Islet precursor cell (in vitro differentiated cells): ENCODE measurements around the gene TRIOBP.
"Not testable (repeated sequence)": the region's sequence is repeated elsewhere in the genome, so short reads cannot be mapped to it uniquely, and the experiment has no call there.

Experiments used
- DNase-seq: peaks from one replicate; pipeline ENCODE4 v3.0.0-alpha.2; 2018

TRIOBP gene

DNA sequence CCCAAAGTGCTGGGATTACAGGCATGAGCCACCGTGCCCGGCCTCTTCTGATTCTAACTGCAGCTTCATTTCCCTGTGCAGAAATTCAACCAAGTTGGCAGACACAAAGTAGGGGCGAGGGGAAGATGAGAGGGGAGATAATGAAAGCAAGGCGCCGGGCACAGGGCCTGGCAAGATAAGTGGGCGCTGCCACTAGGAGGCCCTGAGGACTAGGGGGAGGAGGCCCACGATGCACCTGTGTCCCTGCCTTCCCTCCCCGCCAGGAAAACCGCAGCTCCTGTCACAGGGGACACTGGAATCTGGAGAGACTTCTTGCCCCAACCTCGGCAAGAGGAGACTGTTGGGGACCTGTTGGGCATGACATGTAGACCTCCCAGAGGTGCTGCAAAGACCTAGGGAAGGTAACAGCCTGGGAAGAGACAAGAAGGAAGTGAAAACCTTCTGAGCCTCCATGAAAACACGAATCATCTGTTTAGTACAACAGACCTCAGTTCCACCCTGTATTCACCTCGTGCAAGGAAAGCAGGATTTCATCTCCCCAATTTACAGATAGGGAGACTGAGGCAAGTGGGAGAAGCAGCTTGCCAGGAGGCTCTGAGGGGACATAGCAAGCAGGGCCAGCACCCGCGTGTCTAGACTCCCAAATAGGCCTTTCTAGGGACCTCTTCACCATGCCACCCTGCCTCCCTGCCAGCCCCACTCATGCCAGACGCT lies 24.5 kb upstream of the TRIOBP start:
- no peak for DNase-seq

DNA sequence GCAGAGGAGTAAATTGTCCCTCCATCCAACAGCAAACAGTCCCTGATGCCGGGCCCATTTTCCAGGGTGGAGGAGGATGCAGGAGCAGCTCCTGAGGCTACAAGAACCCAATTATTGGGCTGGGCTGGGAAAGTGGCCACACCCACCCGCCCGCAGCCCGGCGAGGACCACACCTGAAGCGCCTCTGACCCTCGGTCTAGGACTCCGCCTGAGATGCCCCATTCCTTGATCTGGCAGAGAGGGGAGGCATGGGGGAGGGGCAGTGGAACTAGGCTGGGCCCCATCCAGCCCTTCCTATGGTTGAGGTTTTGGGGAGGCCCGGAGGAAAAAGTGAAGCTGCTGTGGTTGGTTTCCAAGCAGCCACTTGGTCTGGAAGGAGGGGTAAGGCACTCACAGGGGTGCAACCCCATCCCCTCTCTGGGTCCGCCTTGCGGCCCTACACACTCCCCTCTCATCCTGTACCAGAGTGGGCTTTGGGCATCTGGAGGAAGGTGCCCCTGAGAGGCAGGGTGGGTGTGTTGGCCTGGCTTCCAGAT lies 23.9 kb upstream of the TRIOBP start:
- DNase-seq, result no peak

DNA sequence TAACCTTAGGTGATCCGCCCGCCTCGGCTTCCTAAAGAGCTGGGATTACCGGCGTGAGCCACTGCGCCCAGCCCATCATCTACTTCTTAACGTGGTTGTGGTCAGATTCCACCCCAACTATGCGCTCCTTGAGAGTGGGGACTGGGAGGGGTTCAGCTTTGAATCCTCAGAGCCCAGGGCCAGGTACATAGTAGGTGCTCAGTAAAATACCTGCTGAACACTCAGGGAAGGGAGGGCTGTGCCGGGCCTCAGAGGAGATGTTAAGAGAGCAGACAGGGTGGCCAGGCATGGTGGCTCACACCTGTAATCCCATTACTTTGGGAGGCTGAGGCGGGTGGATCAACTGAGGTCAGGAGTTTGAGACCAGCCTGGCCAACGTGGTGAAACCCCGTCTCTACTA lies 22.6 kb upstream of the TRIOBP start:
- DNase-seq, result no peak

DNA sequence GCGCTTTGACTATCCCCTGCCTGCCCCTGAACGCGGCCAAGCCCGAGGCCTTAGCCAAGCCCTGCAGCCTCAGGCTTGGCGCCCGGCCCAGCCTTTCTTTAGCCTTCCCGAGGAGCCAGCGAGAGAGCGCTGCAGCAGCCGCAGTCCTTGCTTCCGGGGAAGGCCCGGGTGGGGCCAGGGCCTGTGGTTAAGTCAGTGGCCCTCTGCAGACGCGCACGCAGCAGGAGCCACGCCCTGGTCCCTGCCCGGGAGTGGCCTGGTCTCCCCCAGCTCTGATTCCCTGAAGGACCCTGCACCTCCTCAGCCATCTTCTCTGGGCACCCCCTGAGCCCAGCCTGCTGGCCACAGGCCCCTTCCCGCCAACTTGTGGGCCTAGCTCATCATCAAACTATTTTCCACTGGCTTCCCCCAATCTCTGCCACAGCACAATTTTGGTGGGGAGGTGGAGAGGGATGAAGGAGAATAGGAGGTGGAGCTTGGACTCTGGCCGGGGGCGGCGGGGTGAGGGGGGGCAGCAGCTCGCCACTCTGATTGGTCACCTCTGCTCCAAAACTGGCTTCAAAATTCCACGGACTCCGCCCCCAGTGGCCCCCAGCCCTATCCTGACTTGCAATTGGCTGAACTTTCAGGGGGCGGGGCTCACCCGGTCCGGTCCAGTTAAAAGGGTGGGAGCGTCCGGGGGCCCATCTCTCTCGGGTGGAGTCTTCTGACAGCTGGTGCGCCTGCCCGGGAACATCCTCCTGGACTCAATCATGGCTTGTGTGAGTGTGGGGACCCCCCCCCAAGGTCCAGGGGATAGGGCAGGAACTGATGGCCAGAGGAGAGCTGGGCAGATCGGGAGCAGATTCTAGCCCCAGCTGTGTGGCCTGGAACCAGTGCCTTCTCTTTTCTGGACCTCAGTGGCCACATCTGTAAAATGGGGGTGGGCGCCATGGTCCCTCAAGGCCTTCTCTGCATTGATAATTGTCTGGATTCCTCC lies 21.6 kb upstream of the TRIOBP start, which contains the start of gene LGALS1:
LGALS1 (plus strand) TSS at position 686 of the 979 bp plus-strand sequence; CDS start at position 753, 67 bp downstream.
- DNase-seq, result peak; percentile 89

DNA sequence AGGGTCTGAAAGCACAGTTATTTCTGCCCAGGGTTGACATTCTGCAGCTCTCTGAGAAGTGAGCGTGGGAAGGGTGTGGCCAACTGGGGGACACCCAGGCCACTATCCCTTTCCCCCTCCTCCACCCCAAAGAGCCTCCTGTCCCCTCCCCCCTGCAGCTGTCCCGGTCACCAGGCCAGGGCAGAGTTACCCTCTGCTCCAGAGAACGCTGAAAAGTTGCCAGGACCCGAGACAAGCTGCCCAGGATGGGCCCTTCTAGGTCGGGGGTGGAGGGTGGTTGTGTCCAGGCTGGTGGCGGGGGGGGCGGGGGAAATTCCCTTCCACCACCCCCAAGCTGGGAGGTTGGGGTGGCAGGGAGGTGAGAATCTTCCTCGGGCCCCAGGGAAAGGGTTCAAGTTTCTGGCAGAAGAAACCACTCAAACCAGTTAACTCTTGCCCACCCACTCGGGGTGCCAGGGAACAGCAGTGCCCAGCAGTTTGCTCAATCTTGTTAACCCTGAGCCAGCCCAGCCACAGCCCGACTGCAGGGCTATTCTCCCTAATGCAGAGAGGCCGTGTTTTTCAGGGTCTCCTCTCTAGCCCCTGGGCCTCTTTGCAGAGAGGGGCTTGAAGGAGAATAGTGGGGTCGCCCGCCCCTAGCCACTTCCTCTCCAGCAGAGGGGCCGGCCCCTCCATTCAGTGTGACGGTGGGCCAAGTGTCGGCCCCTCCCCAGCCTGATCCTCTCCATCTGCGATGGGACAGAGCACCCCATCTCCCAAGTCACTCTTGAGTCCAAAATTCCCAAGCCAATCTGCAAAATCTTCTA lies 20.7 kb upstream of the TRIOBP start:
- no peak for DNase-seq

DNA sequence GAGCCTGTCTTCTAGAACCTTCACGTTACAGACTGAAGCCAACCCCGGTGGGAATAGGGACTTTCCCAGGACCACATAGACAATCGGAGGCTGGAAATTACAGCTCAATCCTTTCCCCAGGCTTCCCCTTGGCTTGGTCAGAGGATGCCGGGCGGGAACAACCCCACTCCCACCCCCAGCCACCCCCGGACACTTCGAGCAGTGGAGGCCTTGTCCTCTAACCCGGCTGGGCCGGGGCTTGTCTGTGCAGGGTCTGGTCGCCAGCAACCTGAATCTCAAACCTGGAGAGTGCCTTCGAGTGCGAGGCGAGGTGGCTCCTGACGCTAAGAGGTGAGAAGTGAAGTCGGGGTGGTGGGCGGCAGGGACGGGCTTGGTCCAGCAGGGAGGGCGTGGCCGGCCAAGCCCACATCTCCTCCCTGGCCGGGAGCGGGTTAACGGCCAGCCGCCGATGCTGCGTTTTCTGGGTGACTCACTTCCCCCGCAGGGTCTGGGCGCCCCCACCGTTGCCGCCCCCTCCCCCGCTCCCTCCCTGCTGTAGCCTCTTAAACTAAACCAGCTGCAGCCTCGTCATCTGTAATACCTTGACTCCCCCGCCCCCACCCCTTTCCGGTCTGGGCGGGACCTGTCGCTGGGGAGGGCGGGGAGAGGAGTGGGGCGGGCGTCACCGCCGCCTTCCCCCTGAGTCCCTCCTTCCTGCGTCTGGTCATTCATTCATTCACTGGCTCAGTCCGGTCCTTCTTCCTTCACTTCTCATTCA lies 19.9 kb upstream of the TRIOBP start:
- DNase-seq, result peak; percentile 99

DNA sequence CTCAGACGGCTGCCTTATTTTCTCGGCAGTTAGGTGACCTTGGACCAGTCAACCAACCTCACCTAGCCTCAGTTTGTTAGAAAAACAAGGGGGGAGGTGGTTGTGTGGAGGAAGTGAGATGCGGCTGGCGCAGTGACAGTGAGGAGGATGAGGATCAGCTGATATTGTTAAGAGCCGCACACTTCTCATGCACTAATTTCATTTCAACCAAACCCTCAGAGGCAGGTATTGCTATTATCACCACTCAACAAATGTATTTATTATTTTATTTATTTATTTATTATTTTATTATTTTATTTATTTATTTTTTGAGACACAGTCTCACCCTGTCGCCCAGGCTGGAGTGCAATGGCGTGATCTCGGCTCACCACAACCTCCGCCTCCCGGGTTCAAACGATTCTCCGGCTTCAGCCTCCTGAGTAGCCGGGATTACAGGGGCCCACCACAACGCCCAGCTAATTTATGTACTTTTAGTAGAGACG lies 19.3 kb upstream of the TRIOBP start:
- DNase-seq, result no peak

DNA sequence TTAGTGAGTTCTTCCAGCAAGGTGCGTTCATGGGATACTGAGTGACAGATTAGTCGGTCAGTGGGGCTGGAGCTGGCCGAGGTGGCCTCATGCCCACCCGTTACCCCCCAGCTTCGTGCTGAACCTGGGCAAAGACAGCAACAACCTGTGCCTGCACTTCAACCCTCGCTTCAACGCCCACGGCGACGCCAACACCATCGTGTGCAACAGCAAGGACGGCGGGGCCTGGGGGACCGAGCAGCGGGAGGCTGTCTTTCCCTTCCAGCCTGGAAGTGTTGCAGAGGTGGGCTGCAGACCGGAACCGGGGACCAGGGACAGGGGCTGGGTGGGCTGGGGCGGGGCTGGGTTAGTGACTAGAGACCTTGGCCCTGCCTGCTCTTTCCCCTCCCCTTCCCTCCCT lies 18.5 kb upstream of the TRIOBP start:
- DNase-seq, result no peak

DNA sequence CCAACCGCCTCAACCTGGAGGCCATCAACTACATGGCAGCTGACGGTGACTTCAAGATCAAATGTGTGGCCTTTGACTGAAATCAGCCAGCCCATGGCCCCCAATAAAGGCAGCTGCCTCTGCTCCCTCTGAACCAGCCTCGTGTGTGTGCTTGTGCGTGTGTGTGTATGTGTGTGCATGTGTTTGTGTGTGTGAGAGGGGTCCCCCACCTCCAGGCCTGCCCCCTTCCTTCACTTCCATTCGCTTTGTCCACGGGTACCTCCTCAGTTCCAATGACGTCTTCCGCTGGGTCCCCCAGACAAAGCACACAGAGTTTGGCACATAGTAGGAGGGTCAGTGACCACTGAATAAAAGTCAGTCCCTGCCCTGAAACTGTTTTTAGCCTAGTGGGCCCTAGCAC lies 17.2 kb upstream of the TRIOBP start:
- DNase-seq, result no peak

DNA sequence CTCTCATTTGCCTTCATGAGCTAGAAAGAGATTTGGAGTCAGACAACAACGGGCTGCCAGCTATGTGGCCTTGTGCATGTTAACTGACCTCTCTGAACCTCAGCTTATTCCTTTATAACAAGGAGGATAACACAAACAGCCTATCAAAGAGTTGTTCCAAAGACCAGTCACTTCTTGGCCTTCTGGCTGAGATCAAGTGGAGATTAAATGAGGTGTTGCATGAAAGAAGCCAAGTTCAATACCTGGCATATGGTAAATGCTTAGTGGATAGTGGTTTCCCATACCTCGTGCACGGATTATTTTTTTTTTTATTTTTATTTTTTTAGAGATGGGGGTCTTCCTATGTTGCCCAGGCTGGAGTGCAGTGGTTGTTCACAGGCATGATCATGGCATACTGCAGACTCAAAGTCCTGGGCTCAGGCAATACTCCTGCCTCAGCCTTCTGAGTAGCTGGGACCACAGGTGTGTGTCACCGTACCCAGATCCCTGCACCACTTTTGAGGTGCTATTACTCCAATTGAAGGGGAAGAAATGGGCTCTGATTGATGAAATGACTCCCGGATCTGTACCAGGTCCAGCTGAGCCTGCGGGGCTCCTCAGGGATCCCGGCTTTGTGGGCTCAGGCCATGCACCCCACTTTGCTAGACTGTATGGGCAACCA lies 16.5 kb upstream of the TRIOBP start:
- no peak for DNase-seq

DNA sequence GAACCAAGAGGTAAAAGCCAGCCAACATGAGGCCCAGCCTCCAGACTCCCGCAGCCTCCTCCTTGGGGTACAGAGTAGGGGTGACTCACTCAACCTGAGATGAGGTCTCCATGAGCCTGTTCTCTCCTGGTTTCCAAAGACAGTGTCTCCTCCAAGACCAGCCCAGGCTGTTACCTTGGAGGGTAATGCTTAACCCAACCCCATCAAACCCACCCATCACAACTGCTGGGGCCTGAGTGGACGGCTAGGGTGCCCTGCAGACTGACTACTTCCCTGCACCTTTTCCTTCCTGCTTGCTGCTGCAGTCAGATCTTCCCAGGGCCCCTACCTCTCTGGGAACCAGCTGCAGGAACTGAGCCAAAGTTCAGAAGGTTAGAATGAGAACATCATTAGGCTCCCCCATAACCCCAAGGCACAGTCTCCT lies 15.8 kb upstream of the TRIOBP start:
- DNase-seq, result no peak

DNA sequence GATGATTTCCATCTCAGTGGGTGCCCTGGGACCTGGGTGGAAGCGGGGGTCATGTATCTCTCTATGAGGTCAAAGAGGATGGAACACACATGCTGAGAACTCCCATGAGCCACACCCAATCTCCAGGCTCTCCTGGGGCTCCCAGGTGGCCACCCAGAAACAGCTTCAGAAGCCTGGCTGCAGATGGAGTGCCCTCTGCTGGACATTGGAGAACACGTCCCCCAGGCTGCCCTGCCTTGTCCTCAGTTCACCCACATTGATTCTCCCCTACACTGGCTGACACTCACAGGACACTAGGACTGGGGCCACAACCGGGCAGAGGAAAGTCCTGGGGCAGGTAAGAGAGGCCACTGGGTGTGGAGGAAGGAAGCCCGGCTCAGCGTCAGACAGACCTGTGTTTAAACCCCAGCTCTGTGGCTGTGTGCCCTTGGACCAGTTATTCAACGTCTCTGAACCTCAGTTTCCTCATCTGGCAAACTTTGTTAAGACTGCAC lies 15.2 kb upstream of the TRIOBP start:
- peak; percentile 84 for DNase-seq

DNA sequence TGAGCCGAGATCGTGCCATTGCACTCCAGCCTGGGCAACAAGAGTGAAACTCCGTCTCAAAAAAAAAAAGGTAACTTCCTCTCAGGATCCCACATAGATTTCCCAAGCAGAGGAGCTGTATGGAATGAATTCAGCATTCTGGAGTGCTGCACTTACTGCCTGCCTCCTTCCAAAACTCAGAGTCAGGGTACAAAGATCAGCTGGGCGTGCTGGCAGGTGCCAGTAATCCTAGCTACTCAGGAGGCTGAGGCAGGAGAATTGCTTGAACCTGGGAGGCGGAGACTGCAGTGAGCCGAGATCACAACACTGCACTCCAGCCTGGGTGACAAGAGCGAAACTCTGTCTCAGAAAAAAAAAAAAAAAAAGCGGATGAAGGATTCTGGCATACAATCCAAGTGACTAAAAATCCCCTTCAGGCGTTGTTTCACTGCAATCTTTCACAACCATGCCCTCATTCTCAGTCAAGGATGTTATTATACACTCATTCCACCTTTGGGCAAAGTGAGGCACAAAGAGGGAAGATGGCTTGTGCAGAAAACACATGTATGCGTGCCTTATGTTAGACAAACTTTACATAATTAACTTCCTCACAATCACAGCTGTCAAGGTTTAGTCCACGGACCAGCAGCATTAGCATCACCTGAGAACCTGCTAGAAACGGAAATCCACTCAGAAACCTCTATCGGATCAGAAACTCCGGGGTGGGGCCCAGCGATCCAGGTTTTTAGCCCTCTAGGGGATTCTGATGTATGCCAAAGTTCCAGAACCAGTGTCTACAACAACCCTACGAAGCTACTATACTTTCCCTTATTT lies 11.8 kb upstream of the TRIOBP start:
- DNase-seq, result no peak

DNA sequence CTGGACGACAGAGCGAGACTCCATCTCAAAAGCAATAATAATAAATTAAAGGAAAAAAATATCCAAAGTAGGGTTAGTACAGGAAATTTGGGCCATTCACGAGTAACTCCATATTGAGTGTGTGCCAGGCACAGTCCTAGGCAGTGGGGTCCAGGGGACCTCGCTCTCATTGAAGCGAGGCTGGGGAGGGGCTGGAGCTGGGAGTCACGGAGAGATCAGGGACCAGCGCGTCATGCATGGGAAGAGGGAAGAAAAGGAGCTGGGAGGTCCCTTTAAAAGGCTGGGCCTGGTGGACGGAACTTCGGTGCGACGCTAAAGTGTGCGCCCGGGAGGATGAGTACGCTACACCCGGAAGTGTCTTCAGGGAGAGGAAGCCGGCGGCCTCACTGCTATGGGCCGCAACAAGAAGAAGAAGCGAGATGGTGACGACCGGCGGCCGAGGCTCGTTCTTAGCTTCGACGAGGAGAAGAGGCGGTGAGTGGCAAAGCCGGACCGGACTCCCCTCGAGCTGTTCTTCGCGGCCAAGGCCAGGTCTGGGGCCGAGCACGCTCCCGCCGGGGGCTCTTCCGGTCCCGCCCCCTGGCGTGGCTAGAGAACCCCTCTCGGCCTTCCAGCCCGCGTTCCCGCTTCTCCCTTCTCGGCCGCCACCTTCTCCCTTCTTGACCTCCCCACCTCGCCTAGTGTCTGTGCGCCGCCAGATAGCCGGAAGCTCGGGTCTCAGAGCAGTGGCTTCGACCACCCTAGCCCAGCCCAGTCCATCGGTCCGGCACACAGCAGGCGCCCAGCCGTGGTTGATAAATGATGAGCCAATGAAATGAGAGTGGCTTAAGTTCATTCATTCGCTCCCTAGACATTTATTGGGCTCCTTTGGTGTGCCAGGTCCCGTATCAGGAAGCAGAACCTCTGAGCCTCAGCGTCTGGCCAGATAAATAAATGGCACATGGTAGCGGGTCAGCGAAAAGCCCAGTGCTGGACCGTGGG lies 10.6 kb upstream of the TRIOBP start, which contains the start of gene NOL12:
NOL12 (plus strand) TSS at position 342 of the 981 bp plus-strand sequence; CDS start at position 392, 50 bp downstream.
- DNase-seq, result peak; percentile 92

DNA sequence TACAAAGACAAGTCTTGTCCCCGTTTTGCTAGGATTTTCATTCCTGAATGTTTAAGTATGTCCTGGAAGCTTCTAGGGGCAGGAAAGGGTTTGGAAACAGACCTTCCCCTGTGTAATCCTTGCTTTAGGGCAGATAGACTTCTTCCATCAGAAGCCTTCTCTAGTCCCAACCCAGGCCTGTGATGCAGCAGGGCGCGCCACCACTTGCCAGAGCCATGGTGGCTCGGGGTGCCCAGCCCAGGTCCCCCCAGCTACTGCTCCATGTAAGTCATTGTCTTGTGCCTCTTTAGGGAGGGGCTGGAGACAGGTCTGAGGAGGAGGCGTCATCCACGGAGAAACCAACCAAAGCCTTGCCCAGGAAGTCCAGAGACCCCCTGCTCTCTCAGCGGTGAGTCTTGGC lies 6.4 kb upstream of the TRIOBP start:
- DNase-seq, result no peak

DNA sequence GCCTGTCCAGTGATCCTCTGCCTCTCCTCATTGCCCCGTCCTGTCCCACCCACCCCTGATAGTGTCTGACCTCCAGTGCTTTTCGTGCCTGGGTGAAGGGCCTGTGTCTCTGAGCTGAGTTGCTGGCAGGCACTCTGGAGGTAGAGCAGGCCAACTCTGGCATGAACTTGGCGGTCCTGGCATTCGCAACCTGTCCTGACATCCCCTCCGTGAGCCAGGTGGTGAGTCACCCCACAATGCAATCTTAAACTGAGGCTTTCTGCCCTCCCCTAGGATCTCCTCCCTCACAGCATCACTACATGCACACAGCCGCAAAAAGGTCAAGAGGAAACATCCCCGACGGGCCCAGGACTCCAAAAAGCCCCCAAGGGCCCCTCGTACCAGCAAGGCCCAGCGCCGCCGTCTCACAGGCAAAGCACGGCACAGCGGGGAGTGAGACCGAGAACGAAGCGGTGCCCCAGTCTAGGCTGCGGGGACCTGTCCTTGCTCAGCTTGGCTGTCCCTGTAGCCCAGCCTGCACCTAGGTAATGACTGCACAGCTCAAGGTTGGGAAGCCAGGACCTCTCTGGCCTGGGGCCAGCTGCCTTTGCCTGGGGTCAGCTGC lies 5.8 kb upstream of the TRIOBP start:
- no peak for DNase-seq

DNA sequence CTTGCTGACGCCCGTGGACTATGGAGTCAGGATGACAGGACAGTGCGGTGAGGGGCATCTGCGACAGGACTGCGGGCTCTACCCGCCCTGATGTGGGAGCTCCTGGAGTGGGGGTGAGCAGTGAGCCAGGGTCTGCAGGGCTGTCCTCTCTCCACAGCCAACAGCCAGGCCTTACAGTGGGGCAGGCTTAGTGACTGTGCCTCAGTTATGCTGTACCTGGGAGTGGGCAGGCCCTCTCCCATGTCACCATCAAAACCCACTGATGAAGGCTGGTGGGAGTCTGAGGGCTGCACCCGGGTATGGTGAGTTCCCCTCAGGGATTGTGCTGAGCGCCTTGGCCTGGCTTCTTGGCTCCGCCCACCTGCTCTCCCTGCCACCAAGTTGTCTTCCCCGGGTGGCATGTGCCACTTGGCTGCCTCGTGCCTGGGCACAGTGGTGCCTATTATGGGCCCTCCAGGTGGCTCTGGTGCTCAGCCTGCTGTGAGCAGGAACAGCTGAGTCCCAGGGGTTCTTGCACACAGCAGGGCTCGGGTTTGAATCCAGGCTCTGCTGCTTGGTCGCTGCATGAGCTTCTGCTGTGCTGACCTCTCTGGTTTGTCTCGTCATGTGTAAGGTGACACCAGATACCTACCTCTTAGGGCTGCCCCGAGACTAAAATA lies 4.1 kb upstream of the TRIOBP start:
- DNase-seq, result no peak

DNA sequence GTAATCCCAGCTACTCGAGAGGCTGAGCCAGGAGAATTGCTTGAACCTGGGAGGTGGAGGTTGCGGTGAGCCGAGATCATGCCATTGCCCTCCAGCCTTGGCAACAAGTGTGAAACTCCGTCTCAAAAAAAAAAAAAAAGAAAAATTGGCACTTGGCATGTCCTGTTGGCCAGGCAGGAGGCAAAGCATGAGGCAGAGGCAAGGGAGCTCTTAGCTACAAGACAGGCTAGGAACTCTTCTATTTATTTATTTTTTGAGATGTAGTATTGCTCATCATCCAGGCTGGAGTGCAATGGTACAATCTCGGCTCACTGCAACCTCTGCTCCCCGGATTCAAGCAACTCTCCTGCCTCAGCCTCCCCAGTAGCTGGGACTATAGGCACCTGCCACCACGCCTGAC lies 2.7 kb upstream of the TRIOBP start:
- DNase-seq, result not testable (repeated sequence)
